Ascending aorta (tissue), 2 donors: ENCODE data around the gene SLC13A2. TPM values are rescaled to one million over a fixed set of nuclear protein-coding genes. Genes with fewer than 3 reads are reported as not detected.
"Not testable (repeated sequence)": the region's sequence is repeated elsewhere in the genome, so short reads cannot be mapped to it uniquely, and the experiment has no call there.

Experiments
- DNase-seq, 2 donors: peaks; one replicate each; pipeline ENCODE4 v3.0.0-alpha.2; 2019; ENCODE audit warnings: low spot score in 2 of 2
- H3K27ac ChIP-seq, 2 donors: fragments of 200-600 bp; sonication (generic); one replicate each; pipeline ENCODE4 v1.5.1; 2016 to 2017; ENCODE audit warnings: mild to moderate bottlenecking in 1 of 2
- H3K27me3 ChIP-seq: fragments of 200-600 bp; sonication (generic); one replicate; pipeline ENCODE4 v1.5.1; 2017
- H3K36me3 ChIP-seq, 2 donors: fragments of 200-600 bp; sonication (generic); one replicate each; pipeline ENCODE4 v1.5.1; 2016
- H3K4me1 ChIP-seq, 2 donors: fragments of 200-600 bp; sonication (generic); one replicate each; pipeline ENCODE4 v1.5.1; 2016 to 2017; ENCODE audit warnings: mild to moderate bottlenecking in 1 of 2
- H3K4me3 ChIP-seq, 2 donors: fragments of 200-600 bp; sonication (generic); one replicate each; pipeline ENCODE4 v1.5.1; 2016 to 2017; ENCODE audit warnings: mild to moderate bottlenecking in 1 of 2
- H3K9me3 ChIP-seq, 2 donors: fragments of 200-600 bp; sonication (generic); one replicate each; pipeline ENCODE4 v1.5.1; 2016
- intact Hi-C: fragments of 100-400 bp; cut with DNase I; formaldehyde crosslinking; loops from one replicate; pipeline ENCODE4 v1.15.1; 2023
- total RNA-seq: library from RNA; depleted of rRNA; stranded (reverse); fragments of >200 nt; gene quantifications from one replicate; pipeline ENCODE4 v1.1.0, GENCODE V29; 2016
- TF ChIP-seq, protein P1 (sequence below), 3 experiments: fragments of 200-600 bp in 2 of 3; fragments of 450-650 bp in 1 of 3; sonication (generic) in 2 of 3; IDR thresholded peaks; one replicate each; pipeline ENCODE4 v1.5.1; 2016 to 2019; ENCODE audit warnings: antibody characterized with exemption in 3 of 3, mild to moderate bottlenecking in 1 of 3, moderate library complexity in 1 of 3

The SLC13A2 gene
- total RNA-seq, 1 donor from 2014 or later = not detected

GRCh38 chr17:28519236-28519635, 45.8 kb downstream of the SLC13A2 start:
- no peaks in the 10 kb centered on the region for H3K36me3 ChIP-seq
- H3K27ac ChIP-seq = no peak overlapping the region
- DNase-seq = no peak
- intact Hi-C loops = no loop called here
- TF ChIP-seq, protein P1, sequence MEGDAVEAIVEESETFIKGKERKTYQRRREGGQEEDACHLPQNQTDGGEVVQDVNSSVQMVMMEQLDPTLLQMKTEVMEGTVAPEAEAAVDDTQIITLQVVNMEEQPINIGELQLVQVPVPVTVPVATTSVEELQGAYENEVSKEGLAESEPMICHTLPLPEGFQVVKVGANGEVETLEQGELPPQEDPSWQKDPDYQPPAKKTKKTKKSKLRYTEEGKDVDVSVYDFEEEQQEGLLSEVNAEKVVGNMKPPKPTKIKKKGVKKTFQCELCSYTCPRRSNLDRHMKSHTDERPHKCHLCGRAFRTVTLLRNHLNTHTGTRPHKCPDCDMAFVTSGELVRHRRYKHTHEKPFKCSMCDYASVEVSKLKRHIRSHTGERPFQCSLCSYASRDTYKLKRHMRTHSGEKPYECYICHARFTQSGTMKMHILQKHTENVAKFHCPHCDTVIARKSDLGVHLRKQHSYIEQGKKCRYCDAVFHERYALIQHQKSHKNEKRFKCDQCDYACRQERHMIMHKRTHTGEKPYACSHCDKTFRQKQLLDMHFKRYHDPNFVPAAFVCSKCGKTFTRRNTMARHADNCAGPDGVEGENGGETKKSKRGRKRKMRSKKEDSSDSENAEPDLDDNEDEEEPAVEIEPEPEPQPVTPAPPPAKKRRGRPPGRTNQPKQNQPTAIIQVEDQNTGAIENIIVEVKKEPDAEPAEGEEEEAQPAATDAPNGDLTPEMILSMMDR (IDR thresholded peaks at IDR 0.05) = no peak
- no peak overlapping the region for H3K4me3 ChIP-seq
- H3K4me1 ChIP-seq = no peaks in the 10 kb centered on the region
- no peaks in the 10 kb centered on the region for H3K9me3 ChIP-seq
- no peaks in the 10 kb centered on the region for H3K27me3 ChIP-seq

DNA sequence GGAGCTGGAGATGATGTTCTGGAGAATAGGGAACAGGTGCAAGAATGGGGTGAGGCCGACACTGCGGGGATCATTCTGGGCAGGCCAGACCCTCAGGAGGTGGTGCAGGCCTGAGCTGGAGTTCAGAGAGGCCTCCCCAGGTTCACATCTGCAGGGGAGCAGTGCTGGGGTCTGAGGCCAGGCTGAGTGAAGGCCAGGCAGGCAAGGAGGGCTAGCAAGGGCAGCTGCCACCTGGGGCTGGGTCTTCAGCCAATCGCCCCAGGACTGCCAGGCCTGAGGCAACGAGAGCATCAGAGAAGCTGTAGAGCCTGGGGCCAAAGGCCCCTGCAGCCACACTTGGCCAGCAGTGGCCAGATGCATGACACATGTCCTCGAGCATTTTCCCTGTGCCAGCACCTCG, 47.2 kb downstream of the SLC13A2 start:
- DNase-seq = no peak
- Histone ChIP-seq H3K4me1 (peaks cover 0 to 8% of the 10 kb centered on the region in 2 donors), H3K9me3 (no peaks in the 10 kb centered on the region), H3K27me3 (no peaks in the 10 kb centered on the region), H3K36me3 (no peaks in the 10 kb centered on the region), H3K27ac (no peak overlapping the region), H3K4me3 (no peak overlapping the region)
- intact Hi-C loops = no loop called here
- TF ChIP-seq, protein P1 (IDR thresholded peaks at IDR 0.05) = no peak

DNA sequence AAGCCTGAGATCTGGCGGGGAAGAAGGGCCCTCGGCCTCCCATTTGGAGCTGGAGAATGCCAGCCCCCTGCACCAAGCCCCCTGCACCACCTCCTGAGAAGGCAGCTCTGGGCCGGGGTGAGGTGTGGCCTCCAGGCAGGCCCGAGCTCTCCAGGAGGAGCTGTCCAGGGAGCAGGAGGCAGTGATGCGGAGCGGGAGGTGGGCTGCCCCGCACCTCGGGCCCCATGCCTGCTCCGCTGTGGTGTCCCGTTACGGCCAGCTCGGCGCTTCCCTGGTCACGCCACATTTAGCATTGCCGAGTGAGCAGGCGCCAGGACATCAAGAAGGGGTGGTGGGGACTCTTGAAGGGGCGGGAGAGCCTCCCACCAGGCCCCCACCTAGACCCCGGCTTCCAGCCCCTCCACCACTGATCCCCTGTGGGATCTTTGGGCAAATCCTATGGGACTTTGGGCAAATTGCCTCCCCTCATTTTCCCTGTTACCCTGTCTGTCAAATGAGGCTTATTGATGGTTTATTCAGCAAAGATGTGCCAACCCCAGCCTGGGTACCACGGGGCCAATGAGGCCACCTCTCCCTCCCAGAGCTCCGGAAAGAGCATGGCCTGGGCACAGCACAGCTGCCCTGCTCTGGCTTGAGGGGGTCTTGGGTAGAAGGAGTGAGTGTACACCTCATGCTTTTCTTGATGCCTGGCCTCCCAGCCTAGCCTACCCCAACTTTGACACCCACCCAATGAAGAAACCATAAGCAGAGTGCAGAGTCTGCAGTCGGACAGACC, 48.1 kb downstream of the SLC13A2 start:
- H3K36me3 ChIP-seq = no peaks in the 10 kb centered on the region
- no peaks in the 10 kb centered on the region for H3K27me3 ChIP-seq
- no peak overlapping the region for H3K27ac ChIP-seq
- H3K4me3 ChIP-seq = no peak overlapping the region
- H3K4me1 ChIP-seq = peaks cover 0 to 10% of the 10 kb centered on the region in 2 donors
- intact Hi-C loops = no loop called here
- no peaks in the 10 kb centered on the region for H3K9me3 ChIP-seq
- DNase-seq = no peak
- TF ChIP-seq, protein P1 (IDR thresholded peaks at IDR 0.05) = no peak

GRCh38 chr17:28522281-28522680, 48.8 kb downstream of the SLC13A2 start:
- H3K9me3 ChIP-seq, intact Hi-C loops, H3K27me3 ChIP-seq, H3K27ac ChIP-seq, H3K4me3 ChIP-seq, DNase-seq, H3K4me1 ChIP-seq, H3K36me3 ChIP-seq: not testable (repeated sequence)

DNA sequence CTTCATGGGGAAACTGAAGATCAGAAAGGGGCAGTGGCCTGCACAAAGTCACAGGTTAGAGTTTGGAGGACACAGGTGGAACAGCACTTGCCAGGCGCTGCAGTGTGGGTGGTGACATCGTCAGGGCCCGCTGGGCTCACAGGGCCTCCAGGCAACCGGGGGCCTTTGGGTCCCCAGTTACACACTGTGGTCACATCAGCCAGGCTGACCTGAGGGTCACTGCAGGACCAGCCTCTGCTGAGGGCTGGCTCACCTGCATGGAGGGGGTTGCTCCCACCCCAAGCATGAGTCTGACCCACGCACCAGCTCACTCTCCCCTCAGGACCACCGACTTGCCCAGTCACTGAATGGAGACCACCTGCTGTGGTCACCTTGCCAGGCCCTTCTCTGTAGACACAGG, 49.7 kb downstream of the SLC13A2 start:
- no peak overlapping the region for H3K27ac ChIP-seq
- no peak for DNase-seq
- TF ChIP-seq, protein P1 (IDR thresholded peaks at IDR 0.05) = no peak
- no peak overlapping the region for H3K4me3 ChIP-seq
- no peaks in the 10 kb centered on the region for H3K27me3 ChIP-seq
- no peaks in the 10 kb centered on the region for H3K36me3 ChIP-seq
- no peaks in the 10 kb centered on the region for H3K9me3 ChIP-seq
- peaks cover 0 to 10% of the 10 kb centered on the region in 2 donors for H3K4me1 ChIP-seq
- intact Hi-C loops = no loop called here

- TF ChIP-seq, protein P1 (IDR thresholded peaks at IDR 0.05) = no peak
- intact Hi-C loops = no loop called here
- no peak overlapping the region for H3K27ac ChIP-seq
Observed at GRCh38 chr17:28523876-28524275, 50.4 kb downstream of the SLC13A2 start.

More at GRCh38 chr17:28523876-28524275, 50.4 kb downstream of the SLC13A2 start:
- no peak overlapping the region for H3K4me3 ChIP-seq
- H3K9me3 ChIP-seq = no peaks in the 10 kb centered on the region
- peaks cover 0 to 10% of the 10 kb centered on the region in 2 donors for H3K4me1 ChIP-seq
- DNase-seq = no peak
- H3K27me3 ChIP-seq = no peaks in the 10 kb centered on the region
- no peaks in the 10 kb centered on the region for H3K36me3 ChIP-seq
